Ramos (cell line): ENCODE results near the gene BCO1.
"Not testable (repeated sequence)": the region's sequence is repeated elsewhere in the genome, so short reads cannot be mapped to it uniquely, and the experiment has no call there.

Experiments
- in situ Hi-C: fragments of 300-500 bp; cut with MboI; formaldehyde crosslinking; loops from one replicate; pipeline ENCODE4 v1.14.3; 2022; ENCODE audit warnings: low sequenced_read_pairs; ENCODE audit not compliant: unreplicated experiment

Gene BCO1, protein sequence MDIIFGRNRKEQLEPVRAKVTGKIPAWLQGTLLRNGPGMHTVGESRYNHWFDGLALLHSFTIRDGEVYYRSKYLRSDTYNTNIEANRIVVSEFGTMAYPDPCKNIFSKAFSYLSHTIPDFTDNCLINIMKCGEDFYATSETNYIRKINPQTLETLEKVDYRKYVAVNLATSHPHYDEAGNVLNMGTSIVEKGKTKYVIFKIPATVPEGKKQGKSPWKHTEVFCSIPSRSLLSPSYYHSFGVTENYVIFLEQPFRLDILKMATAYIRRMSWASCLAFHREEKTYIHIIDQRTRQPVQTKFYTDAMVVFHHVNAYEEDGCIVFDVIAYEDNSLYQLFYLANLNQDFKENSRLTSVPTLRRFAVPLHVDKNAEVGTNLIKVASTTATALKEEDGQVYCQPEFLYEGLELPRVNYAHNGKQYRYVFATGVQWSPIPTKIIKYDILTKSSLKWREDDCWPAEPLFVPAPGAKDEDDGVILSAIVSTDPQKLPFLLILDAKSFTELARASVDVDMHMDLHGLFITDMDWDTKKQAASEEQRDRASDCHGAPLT

DNA sequence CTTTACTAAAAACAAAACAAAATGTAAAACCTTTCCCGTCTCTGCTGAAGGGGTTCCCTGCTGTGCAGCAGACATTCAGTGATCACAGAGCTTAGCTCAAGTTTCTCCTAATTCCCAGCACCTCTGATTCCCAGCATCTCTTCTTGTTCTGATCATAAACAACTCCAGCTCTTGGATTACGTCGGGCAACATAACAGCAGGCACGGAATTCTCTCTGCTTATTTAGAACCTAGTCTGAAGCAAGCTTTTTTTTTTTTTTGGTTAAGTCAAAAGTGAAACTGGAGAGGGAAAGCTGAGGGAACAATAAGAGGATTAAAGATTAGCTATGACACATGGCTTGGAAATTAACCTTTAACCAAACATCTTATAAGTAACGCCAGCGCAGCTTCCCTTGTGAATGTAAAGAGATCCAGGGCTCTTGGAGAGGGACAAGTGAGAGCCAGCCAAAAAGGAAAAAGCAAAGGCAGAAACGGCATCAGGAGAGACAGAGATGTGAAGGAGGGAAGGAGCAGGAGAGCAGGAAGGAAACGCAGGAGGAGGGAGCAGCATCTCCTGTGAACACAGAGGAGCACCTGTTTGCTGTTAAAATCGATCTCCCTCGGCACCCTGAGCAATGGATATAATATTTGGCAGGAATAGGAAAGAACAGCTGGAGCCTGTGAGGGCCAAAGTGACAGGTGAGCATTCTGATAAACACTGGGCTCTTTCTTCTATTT lies at the start of gene BCO1:
BCO1 (plus strand) TSS at position 394 of the 716 bp plus-strand sequence; CDS start at position 614, 220 bp downstream.
- in situ Hi-C loops = no loop called here

DNA sequence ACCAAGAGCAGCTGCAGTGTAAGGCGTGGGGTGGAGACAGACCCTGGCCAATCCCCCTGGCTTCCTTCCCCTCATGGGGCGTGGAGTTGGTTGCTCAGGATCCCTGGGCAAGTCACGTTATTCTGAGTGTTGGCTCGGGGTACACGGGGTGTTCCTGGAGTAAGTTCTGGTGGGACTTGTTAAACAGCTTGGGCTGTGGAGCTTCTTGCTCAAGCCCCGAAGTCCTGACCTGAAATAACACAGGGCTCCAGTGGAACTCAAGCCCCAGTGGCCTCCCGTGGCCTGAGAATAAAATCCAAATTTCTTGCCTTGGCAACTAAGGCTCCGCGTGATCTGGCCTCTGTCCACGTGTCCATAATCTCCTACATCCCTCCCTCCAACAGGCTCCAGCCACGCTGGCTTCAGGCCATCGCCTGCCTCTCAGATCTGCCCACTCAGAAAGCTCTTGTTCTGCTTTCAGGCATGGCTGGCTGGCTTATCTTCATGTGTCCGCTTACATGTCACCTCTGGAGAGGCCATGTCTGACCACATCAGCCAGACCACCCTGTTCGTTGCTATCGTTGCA lies 49.3 kb upstream of the BCO1 start:
- in situ Hi-C loops = no loop called here

DNA sequence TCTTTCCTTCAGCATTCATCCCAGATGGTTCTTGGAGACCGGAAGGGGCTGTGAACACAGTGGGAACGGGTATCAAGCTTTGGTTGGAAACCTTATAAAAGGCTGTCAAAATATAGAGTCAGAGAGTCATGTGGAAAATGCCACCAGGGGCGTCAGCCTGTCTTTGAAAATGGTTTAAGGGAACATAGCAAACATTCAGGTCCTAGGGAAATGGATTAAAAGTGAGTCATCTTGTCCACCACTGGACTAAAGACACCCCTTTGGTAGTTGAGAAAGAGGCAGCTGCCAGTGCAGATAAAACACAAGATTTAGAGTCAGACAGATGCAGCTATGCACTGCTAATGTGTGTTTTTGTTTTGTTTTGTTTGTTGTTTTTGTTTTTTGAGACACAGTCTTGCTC lies 47.8 kb upstream of the BCO1 start:
- in situ Hi-C loops = no loop called here

DNA sequence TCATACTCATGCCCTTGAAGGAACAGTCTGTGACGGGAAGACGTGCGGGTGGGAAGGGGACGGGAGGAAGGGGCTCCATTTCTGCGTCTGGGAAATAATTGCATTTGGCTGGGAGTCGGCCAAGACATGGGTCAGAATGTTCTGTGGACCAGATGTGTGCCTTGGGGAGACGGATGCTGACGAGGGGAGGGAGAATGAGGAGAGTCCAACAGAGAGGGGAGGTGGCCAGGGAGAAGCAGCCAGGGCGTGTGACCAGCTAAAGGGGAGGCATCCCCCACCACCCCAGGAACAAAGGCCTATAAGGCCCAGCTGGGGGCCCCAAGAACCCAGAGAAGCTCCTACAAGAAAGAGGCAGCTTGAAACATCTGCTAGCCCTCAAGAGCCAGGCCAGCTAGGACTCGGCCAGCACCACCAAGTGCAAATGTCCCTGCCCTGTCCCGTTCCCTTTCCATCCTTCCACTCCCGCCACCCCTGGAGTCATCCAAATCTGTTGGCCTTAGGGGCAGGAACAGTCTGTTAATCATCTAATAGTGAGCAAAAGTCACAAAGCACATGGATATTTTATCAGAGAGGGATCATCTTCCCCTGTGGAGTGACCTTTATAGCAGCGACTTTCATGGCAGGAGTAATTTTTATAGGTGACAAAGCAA lies 42.5 kb upstream of the BCO1 start:
- in situ Hi-C loops = no loop called here

DNA sequence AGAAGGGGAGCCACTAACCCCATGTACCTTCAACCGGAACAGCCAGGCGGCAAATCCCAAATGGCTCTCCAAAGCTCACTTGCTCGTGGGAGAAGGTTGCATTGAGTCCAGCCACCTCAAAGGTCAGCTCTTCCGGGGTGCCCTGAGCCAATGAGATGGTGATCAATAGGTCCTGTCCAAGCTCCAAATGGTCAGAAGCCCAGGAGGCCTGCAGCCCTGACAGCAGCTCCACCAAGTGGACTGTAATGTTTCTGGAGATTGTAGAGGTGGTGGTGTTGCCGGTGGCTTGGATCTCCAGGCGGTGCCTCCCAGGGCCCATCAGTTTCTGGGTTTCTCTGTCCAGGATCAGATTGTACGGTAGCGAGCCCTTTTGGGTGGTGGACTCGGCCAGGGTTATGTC lies 39.9 kb upstream of the BCO1 start:
- in situ Hi-C loops = no loop called here

DNA sequence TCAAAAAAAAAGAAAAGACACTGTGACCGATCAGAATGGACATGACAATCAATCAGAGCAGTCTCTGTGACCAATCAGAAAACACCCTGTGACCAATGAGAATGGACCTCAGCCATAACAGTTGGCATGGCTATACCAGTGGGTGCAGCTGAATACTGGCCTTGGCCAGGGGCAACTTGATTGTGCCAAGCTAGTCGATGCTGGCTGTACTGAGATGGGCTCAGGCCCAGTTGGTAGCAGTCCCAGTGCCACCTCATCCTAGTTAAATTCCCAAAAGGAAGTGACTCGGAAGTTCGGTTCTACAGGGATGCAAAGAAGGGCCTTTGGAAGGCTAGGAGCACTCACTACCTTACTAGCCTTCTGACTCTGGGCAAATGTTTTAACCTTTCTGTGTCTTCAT lies 37.2 kb upstream of the BCO1 start:
- in situ Hi-C loops = no loop called here

DNA sequence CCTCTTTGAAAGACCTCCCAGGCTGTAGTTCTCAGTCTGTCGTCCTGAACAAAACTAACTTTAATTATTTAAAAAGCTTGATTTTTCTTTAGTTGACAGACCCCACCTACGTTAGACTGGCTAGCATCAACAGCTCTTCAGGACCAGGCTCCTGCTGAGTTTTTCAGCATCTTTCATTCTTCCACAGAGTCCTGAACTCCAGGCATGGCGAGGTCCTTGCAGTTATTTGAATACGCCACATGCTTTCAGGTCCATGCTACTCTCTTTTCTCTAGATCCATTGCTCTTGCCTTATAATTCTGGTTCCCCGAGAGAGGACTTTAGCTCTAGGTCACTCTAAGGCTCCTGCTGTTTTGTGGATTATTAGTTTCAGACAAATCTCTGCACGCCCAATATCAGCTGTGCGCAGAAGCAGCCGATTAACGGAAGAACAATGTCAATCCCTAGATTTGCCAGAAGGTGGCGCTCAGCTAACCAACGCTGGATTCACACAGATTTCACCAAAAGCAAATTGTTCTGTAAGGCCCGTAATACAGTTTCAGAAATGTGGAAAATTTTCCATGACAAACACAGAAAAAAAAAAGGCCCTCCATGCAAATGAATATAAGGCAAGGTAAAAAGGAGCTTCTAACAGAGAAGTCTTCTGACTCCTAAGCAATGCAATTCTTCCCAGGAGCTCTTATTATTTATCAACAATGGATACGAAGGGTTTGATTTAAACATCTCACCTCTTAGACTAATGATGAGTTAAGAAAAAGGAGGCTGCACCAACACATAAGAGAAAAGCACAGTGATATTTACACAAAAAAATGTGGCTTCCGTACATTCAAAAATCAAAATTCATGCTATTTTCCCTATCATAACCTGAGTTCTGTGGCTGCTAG lies 33.5 kb upstream of the BCO1 start:
- in situ Hi-C loops = no loop called here

DNA sequence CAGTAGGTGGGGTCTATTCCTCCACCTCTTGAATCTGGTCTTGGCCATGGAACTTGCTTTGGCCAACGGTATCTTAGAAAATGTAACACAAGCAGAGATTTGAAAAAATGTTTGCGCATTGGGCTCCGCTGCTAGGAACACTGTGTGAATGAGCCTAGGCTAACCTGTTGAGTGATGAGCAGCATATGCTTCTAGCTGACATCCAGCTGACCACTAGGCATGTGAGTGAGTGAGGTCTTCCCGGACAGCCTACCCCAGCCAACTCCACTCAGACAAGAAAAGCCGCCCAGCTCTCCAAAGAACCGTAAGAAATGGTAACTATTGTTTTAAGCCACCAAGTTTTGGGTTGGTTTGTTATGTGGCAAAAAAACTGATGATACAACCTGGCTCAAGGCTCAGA lies 31.4 kb upstream of the BCO1 start:
- in situ Hi-C loops = no loop called here

DNA sequence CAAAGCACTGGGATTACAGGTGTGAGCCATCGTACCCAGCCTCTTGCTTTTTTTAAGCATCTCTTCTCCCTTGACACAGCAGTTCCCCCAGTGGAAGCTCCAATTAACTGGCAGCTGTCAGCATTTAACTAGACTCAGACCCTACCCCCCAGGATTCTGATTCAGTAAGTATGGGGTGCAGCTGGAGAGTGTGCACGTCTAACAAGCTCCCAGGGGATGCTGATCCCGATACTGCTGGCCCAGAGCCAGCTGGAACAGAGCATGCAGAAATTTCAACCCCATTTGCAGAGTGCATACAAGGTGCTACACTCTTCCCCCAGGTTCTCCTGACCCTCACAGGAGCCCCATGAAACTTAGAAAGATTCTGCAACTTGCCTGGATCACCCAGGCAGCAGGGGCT lies 27.7 kb upstream of the BCO1 start:
- in situ Hi-C loops = no loop called here

DNA sequence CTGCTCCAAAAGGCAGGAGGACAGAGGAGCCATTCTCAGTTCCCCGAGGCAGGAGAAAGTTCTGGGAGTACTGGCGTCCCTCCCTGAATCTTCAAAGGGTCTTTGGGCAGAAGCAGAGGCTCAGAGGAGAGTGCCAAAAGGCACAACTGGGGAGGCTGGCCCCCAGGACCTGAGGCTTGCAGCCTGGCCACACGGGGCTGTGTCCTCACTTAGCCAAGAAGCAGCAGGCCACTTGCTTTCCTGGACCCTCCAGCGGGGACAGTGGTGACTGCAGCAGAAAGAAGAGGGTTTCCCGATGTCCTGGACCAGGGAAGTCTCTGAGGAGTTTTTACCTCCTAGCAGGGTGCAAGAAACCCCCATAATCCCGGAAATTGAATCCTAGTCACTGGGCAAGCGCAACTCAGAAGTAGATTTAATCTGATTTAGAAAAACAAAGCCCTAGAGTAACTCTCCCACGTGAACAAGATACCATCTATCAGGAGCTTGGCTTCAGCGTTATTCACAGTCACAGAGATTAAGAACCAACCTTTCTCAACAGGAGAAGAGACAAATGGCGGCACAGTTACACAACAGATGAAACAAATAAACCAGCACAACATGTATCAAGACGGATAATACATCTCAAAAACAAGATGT lies 25.5 kb upstream of the BCO1 start:
- in situ Hi-C loops = no loop called here

DNA sequence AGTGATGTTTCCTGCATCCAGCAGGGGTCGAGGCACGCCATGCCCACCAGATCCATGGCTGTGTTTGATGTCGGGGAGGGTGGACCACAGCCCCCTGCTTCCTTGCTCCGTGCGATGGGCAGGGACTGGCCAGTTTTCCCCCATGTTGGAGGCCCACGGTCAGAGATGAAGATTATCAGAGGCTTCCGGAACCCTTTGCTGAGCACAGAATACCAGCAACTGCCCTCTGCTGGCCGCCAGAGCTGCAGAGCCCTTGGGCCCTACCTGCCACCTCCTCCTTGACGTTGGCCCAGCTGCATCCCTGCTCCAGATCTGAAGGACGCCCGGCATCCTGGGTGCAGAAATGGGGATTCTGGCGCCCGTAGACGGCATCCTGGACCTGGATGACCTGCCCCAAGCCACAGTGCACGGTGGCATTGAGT lies 23.7 kb upstream of the BCO1 start:
- in situ Hi-C loops = no loop called here

DNA sequence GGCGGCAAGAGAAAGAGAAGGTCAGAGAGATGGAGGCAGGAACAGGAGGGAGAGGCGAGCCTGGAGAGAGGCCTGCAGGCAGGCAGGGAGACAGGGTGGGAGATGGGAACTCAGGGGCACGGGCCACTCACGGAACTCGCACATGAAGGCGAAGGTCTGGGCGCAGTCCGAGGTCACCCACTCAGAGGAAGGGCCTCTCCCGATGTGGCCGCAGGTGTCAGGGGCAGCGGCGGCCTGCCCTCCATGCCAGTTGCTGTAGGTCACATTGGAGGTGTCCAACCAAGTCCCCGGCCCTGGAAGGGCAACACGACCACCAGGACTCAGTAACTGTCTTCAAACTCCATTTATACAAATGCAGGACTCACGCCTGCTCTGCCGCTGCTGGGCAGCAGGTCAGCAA lies 22.4 kb upstream of the BCO1 start:
- in situ Hi-C loops = no loop called here

DNA sequence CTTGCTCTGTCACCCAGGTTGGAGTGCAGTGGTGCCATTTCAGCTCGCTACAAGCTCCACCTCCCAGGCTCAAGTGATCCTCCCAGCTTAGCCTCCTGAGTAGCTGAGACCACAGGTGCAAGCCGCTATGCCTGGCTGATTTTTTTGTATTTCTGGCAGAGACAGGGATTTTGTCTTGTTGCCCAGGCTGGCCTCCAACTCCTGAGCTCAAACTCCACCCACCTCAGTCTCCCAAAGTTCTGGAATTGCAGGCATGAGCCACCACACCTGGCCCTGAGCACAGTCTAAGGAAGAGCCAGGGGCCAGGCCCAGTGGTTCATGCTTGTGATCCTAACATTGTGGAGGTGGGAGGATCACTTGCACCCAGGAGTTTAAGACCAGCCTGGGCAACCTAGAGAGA lies 21.8 kb upstream of the BCO1 start:
- in situ Hi-C loops = no loop called here

DNA sequence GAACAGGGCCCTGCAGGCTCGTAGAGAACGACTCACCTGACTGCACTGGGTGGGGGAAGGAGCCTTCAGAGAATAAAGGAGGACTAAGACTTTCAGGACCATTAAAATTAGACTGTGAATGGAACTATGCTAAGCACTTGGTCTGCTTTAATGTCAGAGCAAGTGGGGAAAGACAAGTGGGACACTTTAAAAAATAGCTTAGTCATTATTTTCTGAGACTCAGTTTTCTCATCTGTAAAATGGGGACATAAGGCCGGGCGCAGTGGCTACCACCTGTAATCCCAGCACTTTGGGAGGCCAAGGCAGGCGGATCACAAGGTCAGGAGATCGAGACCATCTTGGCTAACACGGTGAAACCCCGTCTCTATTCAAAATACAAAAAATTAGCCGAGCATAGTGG lies 19.3 kb upstream of the BCO1 start:
- in situ Hi-C loops = no loop called here

DNA sequence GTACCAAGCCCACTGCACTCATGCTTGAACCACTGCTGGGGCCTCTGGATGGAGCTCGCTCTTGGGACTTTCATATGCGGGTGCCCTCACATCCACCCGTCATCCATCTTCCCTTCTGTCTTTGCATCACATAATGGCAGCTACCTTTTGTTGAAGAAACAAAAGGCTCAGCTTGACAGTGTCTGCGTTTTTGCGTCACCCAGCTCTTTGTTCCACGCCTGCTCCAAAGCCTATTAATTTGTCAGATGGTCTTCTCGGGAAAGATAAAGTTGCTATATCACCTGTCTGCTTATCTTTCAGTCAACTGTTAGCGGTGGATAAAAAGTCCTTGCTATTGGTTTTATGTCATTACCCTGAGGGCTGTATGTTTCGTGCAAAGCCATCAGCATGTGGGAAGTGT lies 18.1 kb upstream of the BCO1 start:
- in situ Hi-C loops = no loop called here

DNA sequence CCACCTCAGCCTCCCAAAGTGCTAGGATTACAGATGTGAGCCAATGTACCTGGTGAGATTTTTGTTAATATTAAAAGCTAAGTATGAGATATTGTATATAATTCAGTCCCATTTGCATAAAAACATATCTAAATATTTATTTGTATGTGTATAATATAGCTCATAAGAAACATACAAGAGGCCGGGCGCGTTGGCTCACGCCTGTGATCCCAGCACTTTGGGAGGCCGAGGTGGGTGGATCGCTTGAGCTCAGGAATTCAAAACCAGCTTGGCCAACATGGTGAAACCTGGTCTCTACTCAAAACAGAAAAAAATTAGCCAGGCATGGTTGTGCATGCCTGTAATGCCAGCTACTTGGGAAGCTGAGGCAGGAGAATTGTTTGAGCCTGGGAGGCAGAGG lies 16.8 kb upstream of the BCO1 start:
- in situ Hi-C loops = no loop called here

DNA sequence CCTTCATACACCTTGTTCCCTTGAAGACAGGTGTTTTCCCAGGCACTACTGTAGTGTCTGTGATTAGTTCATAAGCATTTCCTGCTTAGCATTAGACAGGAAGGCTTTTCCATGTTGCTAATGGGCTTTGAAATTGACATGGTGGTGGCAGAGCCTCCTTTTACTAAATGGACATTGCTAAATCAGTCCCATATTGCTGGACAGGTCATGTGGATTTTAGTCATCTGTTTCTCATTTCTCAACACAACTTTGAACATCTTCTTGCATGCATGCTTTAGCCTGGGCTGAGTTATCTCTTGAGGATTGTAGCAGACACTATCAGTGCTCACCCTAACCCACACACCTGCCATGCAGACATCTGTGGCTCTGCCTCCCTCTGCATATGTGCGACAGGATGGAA lies 13.7 kb upstream of the BCO1 start:
- in situ Hi-C loops = no loop called here

DNA sequence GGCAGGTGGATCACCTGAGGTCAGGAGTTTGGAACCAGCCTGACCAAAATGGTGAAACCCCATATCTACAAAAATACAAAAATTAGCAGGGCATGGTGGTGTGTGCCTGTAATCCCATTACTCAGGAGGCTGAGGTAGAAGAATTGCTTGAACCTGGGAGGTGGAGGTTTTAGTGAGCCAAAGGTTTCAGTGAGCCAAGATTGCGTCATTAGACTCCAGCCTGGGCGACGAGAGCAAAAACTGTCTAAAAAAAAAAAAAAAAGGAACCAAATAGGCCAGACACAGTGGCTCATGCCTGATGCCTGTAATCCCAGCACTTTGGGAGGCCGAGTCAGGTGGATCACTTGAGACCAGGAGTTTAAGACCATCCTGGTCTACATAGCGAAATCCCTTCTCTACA lies 12.8 kb upstream of the BCO1 start:
- in situ Hi-C loops = not testable (repeated sequence)

DNA sequence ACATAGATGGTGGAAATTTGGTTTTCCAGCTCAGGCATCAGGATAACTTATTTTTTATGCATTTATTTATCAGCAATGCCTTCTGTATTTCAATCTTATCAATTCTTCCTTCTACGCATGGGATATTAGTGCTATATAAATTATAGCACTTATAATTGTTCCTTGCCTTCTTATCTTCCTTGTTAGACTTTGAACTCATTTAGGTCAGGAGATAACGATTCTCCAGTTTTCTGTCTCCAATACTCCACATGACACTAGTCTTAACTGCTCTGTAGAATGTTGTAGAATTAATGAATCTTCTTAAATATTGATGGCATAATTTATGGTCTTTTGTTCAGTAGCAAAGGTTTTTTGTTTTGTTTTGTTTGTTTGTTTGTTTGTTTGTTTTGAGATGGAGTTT lies 10.7 kb upstream of the BCO1 start:
- in situ Hi-C loops = no loop called here
